ENCODE data around the gene TMEM63A.

DNA sequence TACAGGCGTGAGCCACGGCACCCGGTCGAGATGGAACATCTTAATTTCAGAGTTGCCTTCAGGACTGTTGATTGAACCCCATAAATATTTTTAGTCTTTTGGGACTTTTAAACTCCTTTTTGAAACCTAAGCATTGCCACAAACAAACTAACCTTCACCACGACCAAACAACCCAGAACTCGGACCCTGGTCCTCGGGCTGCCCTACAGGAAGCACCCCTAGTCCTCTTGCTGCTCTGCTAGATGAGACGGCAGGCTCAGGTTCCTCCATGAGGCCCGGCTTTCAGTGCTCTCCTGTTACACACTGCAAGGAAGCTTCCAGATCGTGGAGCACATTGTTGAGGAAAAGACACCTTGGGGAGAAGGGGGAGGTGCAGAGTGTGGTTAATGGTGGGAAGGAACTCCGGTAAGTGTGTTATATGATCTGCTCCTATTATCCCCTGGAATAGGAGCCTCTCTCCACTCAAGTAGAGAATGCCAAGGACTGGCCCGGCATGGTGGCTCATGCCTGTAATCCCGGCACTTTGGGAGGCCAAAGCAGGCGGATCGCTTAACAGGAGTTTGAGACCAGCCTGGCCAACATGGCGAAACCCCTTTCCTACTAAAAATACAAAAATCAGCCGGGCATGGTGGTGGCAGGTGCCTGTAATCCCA, 66.5 kb downstream of the TMEM63A start:
- TF ChIP-seq, protein P1, sequence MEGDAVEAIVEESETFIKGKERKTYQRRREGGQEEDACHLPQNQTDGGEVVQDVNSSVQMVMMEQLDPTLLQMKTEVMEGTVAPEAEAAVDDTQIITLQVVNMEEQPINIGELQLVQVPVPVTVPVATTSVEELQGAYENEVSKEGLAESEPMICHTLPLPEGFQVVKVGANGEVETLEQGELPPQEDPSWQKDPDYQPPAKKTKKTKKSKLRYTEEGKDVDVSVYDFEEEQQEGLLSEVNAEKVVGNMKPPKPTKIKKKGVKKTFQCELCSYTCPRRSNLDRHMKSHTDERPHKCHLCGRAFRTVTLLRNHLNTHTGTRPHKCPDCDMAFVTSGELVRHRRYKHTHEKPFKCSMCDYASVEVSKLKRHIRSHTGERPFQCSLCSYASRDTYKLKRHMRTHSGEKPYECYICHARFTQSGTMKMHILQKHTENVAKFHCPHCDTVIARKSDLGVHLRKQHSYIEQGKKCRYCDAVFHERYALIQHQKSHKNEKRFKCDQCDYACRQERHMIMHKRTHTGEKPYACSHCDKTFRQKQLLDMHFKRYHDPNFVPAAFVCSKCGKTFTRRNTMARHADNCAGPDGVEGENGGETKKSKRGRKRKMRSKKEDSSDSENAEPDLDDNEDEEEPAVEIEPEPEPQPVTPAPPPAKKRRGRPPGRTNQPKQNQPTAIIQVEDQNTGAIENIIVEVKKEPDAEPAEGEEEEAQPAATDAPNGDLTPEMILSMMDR (IDR thresholded peaks at IDR 0.05; ENCODE audit: low read length) = no peak
- TF ChIP-seq EZH2 (IDR thresholded peaks at IDR 0.05; ENCODE audit: borderline replicate concordance, low read length) = no peak

All from OCI-LY1 (cell line).